Parathyroid adenoma (tissue), 2 donors: ENCODE data around the gene DRD5.
"Not testable (repeated sequence)": the region's sequence is repeated elsewhere in the genome, so short reads cannot be mapped to it uniquely, and the experiment has no call there.

Source experiments
- H2AFZ ChIP-seq: fragments of 300-600 bp; sonication (generic); one replicate; pipeline ENCODE4 v1.7.0; 2017; ENCODE audit warnings: antibody characterized with exemption, mild to moderate bottlenecking
- H3K27ac ChIP-seq: fragments of 300-600 bp; sonication (generic); one replicate; pipeline ENCODE4 v1.7.0; 2017
- H3K27me3 ChIP-seq: fragments of 300-600 bp; sonication (generic); one replicate; pipeline ENCODE4 v1.7.0; 2017; ENCODE audit warnings: low read length; ENCODE audit not compliant: control insufficient read depth, insufficient read depth
- H3K36me3 ChIP-seq: fragments of 300-600 bp; sonication (generic); one replicate; pipeline ENCODE4 v1.7.0; 2017; ENCODE audit warnings: low read length; ENCODE audit not compliant: control insufficient read depth, insufficient read depth
- H3K4me1 ChIP-seq: fragments of 300-600 bp; sonication (generic); one replicate; pipeline ENCODE4 v1.7.0; 2017; ENCODE audit warnings: control low read depth
- H3K4me2 ChIP-seq: fragments of 300-600 bp; sonication (generic); one replicate; pipeline ENCODE4 v1.7.0; 2017; ENCODE audit warnings: low read length
- H3K4me3 ChIP-seq: fragments of 300-600 bp; sonication (generic); one replicate; pipeline ENCODE4 v1.7.0; 2017; ENCODE audit warnings: low read depth, low read length
- H3K79me2 ChIP-seq: fragments of 300-600 bp; sonication (generic); one replicate; pipeline ENCODE4 v1.7.0; 2017; ENCODE audit warnings: control low read depth
- H3K9ac ChIP-seq: fragments of 300-600 bp; sonication (generic); one replicate; pipeline ENCODE4 v1.7.0; 2017; ENCODE audit warnings: mild to moderate bottlenecking
- H3K9me3 ChIP-seq: fragments of 300-600 bp; sonication (generic); one replicate; pipeline ENCODE4 v1.7.0; 2017; ENCODE audit warnings: low read length; ENCODE audit not compliant: control insufficient read depth
- TF ChIP-seq, protein P1 (sequence below): fragments of 300-600 bp; sonication (generic); IDR thresholded peaks from one replicate; pipeline ENCODE4 v1.7.0; 2017; ENCODE audit warnings: antibody characterized with exemption, mild to moderate bottlenecking
- donor health status: primary hyperparathyroidism.

Gene DRD5

DNA sequence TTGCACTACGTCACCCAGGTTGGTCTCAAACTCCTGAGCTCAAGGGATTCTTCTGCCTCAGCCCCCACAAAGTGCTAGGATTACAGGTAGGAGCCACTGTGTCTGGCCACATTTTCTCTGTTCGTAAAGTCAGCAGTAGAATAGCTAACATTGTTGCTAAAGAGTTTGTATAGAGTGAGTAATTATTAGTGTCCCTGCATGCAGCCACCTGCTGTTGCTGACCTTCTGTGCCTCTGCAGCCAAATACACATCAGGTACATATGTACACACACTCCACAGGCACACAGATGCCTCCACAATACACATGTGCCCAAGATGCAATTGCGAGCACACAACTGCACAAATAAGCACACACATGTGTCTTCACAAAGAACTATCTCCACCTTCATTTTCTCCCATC lies 10.9 kb downstream of the DRD5 start:
- Histone ChIP-seq H3K4me3 (no peak overlapping the region), H3K9ac (no peak overlapping the region), H3K79me2 (no peaks in the 10 kb centered on the region), H3K4me1 (no peaks in the 10 kb centered on the region), H3K27ac (no peak overlapping the region), H3K9me3 (no peaks in the 10 kb centered on the region), H3K36me3 (no peaks in the 10 kb centered on the region), H3K27me3 (no peaks in the 10 kb centered on the region), H2AFZ (no peak overlapping the region), H3K4me2 (no peak overlapping the region)
- TF ChIP-seq, protein P1, sequence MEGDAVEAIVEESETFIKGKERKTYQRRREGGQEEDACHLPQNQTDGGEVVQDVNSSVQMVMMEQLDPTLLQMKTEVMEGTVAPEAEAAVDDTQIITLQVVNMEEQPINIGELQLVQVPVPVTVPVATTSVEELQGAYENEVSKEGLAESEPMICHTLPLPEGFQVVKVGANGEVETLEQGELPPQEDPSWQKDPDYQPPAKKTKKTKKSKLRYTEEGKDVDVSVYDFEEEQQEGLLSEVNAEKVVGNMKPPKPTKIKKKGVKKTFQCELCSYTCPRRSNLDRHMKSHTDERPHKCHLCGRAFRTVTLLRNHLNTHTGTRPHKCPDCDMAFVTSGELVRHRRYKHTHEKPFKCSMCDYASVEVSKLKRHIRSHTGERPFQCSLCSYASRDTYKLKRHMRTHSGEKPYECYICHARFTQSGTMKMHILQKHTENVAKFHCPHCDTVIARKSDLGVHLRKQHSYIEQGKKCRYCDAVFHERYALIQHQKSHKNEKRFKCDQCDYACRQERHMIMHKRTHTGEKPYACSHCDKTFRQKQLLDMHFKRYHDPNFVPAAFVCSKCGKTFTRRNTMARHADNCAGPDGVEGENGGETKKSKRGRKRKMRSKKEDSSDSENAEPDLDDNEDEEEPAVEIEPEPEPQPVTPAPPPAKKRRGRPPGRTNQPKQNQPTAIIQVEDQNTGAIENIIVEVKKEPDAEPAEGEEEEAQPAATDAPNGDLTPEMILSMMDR: no peak

DNA sequence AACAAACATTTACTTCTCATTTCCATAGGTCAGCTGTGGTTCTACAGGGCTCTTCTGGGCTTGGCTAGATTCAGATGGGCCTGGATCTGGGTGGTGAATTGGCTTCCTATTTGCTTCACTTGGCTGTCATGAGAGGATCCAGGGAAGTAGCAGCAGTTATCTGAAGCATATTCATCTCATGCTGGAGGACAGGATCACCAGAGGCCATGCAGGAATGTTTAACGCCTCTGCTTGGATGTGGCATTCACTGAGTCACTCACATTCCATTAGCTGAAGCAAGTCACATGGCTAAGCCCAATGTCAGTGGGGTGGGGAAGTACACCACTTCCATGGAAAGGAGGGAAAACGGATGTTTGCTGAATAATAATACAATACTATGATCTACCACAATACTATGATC lies 15.2 kb downstream of the DRD5 start:
- H3K9me3 ChIP-seq, H3K4me3 ChIP-seq, H3K27me3 ChIP-seq, H3K9ac ChIP-seq, H3K27ac ChIP-seq, H3K36me3 ChIP-seq, H2AFZ ChIP-seq, H3K79me2 ChIP-seq, H3K4me1 ChIP-seq, H3K4me2 ChIP-seq: not testable (repeated sequence)

DNA sequence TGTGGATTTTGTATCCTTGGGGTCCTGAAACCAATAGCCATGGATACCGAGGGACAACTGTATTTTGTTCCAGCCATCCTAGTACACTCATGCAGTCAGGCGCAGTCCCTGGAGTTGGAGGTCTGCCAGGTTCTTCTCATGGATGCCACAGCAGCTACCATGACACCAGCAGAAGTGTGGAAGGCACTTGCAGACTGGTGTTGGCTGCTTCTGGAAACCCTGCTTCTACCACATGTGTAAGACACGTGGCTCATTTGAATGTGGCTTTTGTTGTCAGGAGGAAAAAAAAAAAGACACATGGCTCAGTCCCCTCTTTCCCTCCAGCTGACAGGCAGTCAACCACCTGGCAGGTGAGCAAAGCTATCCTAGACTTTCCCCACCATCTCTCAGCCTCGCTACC lies 19.4 kb downstream of the DRD5 start:
- no peaks in the 10 kb centered on the region for H3K36me3 ChIP-seq
- TF ChIP-seq, protein P1: no peak
- H2AFZ ChIP-seq: no peak overlapping the region

DNA sequence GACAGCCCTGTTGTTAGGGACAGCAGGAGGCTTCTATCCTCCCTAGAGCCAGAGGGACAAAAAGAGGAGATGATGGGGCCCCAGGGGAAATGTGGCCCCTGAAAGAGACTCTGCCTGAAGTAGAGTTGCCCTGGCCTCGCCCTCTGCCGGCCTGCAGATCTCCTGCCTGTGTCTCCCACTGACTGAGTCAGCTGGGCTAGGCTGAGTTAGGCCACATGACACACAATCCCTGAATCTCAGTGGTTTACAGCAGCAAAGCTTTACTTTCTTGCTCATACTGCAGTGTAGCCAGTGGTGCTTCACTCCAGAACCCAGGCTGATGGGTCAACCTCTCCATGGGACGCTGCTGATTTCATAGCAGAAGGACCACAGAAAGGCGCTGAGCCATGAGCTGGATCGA lies 23.5 kb downstream of the DRD5 start:
- Histone ChIP-seq H3K79me2 (no peaks in the 10 kb centered on the region), H3K4me3 (no peak overlapping the region), H3K4me2 (no peak overlapping the region), H3K9ac (no peak overlapping the region), H3K27me3 (no peaks in the 10 kb centered on the region), H3K27ac (no peak overlapping the region), H3K9me3 (no peaks in the 10 kb centered on the region), H3K4me1 (no peaks in the 10 kb centered on the region), H2AFZ (no peak overlapping the region), H3K36me3 (no peaks in the 10 kb centered on the region)
- TF ChIP-seq, protein P1: no peak

More for the DNA sequence above, 19.4 kb downstream of the DRD5 start:
- no peaks in the 10 kb centered on the region for H3K79me2 ChIP-seq
- H3K4me1 ChIP-seq: no peaks in the 10 kb centered on the region
- no peak overlapping the region for H3K4me2 ChIP-seq
- H3K9ac ChIP-seq: no peak overlapping the region
- H3K4me3 ChIP-seq: no peak overlapping the region
- H3K9me3 ChIP-seq: no peaks in the 10 kb centered on the region
- H3K27me3 ChIP-seq: no peaks in the 10 kb centered on the region
- no peak overlapping the region for H3K27ac ChIP-seq

DNA sequence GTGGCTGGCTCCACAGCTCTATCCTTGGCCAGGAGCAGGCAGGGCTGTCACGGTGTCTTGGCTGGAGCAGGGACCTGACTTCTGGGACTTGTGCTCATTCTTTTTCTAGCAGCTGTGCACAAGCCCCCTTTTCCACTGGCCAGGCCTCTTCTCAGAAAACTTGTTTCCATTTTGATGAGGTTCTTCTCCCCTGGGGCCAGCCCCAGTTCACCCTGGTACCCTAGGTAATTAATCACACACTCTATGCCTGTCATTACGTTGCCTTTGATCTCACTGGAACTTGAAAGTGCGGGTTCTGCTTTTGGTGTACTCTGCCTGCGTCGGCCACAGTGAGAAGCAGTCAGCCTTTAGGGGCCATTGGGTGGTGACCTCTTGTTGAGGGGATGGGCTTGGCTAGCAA lies 26.6 kb downstream of the DRD5 start:
- H3K4me2 ChIP-seq: no peak overlapping the region
- no peaks in the 10 kb centered on the region for H3K4me1 ChIP-seq
- H3K4me3 ChIP-seq: no peak overlapping the region
- no peak overlapping the region for H3K27ac ChIP-seq
- H3K9me3 ChIP-seq: no peaks in the 10 kb centered on the region
- H2AFZ ChIP-seq: no peak overlapping the region
- TF ChIP-seq, protein P1: no peak
- H3K79me2 ChIP-seq: no peaks in the 10 kb centered on the region
- H3K27me3 ChIP-seq: no peaks in the 10 kb centered on the region
- no peak overlapping the region for H3K9ac ChIP-seq
- H3K36me3 ChIP-seq: no peaks in the 10 kb centered on the region
